Caco-2 (cell line): ENCODE measurements around the gene ADAMTSL1. TPM values are rescaled to one million over a fixed set of nuclear protein-coding genes. Genes with fewer than 3 reads are reported as not detected.

ENCODE experiments used
- BruUV-seq: library from RNA; stranded (reverse); fragments of 400-500 nt; replicated peaks from 2 replicates; lab custom pipeline; 2021; lab: Mats Ljungman, UMichigan
- CTCF ChIA-PET: fragments of 300-600 bp; sonication (Branson Sonifier 250); formaldehyde crosslinking; loops from one replicate; lab custom pipeline; 2022; ENCODE audit warnings: antibody characterized with exemption; lab: Charles Lee
- POLR2A ChIA-PET: fragments of 300-600 bp; sonication (Branson Sonifier 250); formaldehyde crosslinking; loops from one replicate; lab custom pipeline; 2022; ENCODE audit warnings: antibody characterized with exemption; lab: Charles Lee
- DNase-seq, 2 experiments: peaks; one replicate each; pipeline versions ENCODE4 v3.0.0 to v3.0.0-alpha.2; 2020 to 2022
- H3K27me3 ChIP-seq: replicated peaks from 2 replicates; pipeline ENCODE4 v1.6.0; 2011; ENCODE audit warnings: low read length; ENCODE audit not compliant: control insufficient read depth, insufficient read depth
- H3K36me3 ChIP-seq: 2 replicates; pipeline ENCODE4 v1.5.1; 2011; ENCODE audit warnings: low read length; ENCODE audit not compliant: control insufficient read depth, insufficient read depth
- H3K4me1 ChIP-seq: fragments of 250-450 bp; sonication (Bioruptor Pico); 2 replicates; pipeline ENCODE4 v1.5.1; 2020; ENCODE audit warnings: mild to moderate bottlenecking
- H3K4me3 ChIP-seq: 2 replicates; pipeline ENCODE4 v1.5.1; 2011; ENCODE audit warnings: low read depth, mild to moderate bottlenecking, control low read depth, low read length
- H3K9me3 ChIP-seq: fragments of 250-450 bp; sonication (Bioruptor Pico); 2 replicates; pipeline ENCODE4 v1.5.1; 2020; ENCODE audit warnings: mild to moderate bottlenecking, moderate library complexity
- H3K27ac Mint-ChIP-seq: one replicate; pipeline ENCODE4 v1.8.0; 2022; ENCODE audit warnings: mixed read lengths; ENCODE audit not compliant: unreplicated experiment
- H3K27me3 Mint-ChIP-seq: one replicate; pipeline ENCODE4 v1.8.0; 2022; ENCODE audit warnings: mixed read lengths; ENCODE audit not compliant: insufficient read depth, unreplicated experiment
- H3K36me3 Mint-ChIP-seq: one replicate; pipeline ENCODE4 v1.8.0; 2022; ENCODE audit warnings: mild to moderate bottlenecking, mixed read lengths; ENCODE audit not compliant: insufficient read depth, unreplicated experiment
- H3K4me1 Mint-ChIP-seq: one replicate; pipeline ENCODE4 v1.8.0; 2022; ENCODE audit warnings: low read depth, mixed read lengths; ENCODE audit not compliant: unreplicated experiment
- H3K4me3 Mint-ChIP-seq: one replicate; pipeline ENCODE4 v1.8.0; 2022; ENCODE audit warnings: mild to moderate bottlenecking, moderate library complexity, mixed read lengths; ENCODE audit not compliant: unreplicated experiment
- H3K9me3 Mint-ChIP-seq: one replicate; pipeline ENCODE4 v1.8.0; 2022; ENCODE audit warnings: mixed read lengths; ENCODE audit not compliant: unreplicated experiment
- CTCF ChIP-seq, 2 experiments: fragments of 200-600 bp in 1 of 2; IDR thresholded peaks; 1 replicate in 1 of 2; 2 replicates in 1 of 2; pipeline versions ENCODE4 v1.5.1 to v1.8.0; 2011 to 2022; ENCODE audit warnings: antibody characterized with exemption in 1 of 2, control low read depth in 1 of 2, inconsistent platforms in 1 of 2, low read depth in 1 of 2, low read length in 1 of 2, mild to moderate bottlenecking in 1 of 2, moderate library complexity in 1 of 2; ENCODE audit not compliant: insufficient read depth in 1 of 2, severe bottlenecking in 1 of 2, unreplicated experiment in 1 of 2
- intact Hi-C: fragments of 100-400 bp; cut with micrococcal nuclease; formaldehyde crosslinking; loops from one replicate; pipeline ENCODE4 v1.10.0; 2022; ENCODE audit not compliant: unreplicated experiment
- total RNA-seq: library from RNA; stranded (reverse); gene quantifications from 2 replicates; pipeline ENCODE4 v1.2.3, GENCODE V29; 2022

ADAMTSL1 gene
- total RNA-seq, 1 experiment from 2014 or later, result not detected

- peaks cover 2% of the 10 kb centered on the region for H3K27me3 Mint-ChIP-seq
- no peak overlapping the region for H3K4me3 ChIP-seq
- H3K4me1 Mint-ChIP-seq, result no peaks in the 10 kb centered on the region
- no peak overlapping the region for H3K27ac Mint-ChIP-seq
- TF ChIP-seq CTCF (IDR thresholded peaks at IDR 0.05; ENCODE audit: insufficient read depth in 1 of 2, low read depth in 1 of 2, low read length in 1 of 2, severe bottlenecking in 1 of 2, unreplicated experiment in 1 of 2), result no peak
- intact Hi-C loops, result no loop called here
- H3K27me3 ChIP-seq, result no peaks in the 10 kb centered on the region
- no peaks in the 10 kb centered on the region for H3K9me3 ChIP-seq
- H3K36me3 ChIP-seq, result no peaks in the 10 kb centered on the region
- ChIA-PET CTCF (no interaction called here), POLR2A (no interaction called here)
- H3K36me3 Mint-ChIP-seq, result no peaks in the 10 kb centered on the region
- BruUV-seq, result no TSS peak
- H3K4me3 Mint-ChIP-seq, result no peak overlapping the region
- DNase-seq, result no peak
- no peaks in the 10 kb centered on the region for H3K9me3 Mint-ChIP-seq
- H3K4me1 ChIP-seq, result no peaks in the 10 kb centered on the region
These were observed 45.3 kb upstream of the ADAMTSL1 start for GRCh38 chr9:18428661-18429060.

GRCh38 chr9:18429070-18429469, 44.9 kb upstream of the ADAMTSL1 start:
- Histone ChIP-seq H3K36me3 (no peaks in the 10 kb centered on the region), H3K9me3 (no peaks in the 10 kb centered on the region), H3K4me3 (no peak overlapping the region), H3K4me1 (no peaks in the 10 kb centered on the region), H3K27me3 (no peaks in the 10 kb centered on the region)
- ChIA-PET CTCF (no interaction called here), POLR2A (no interaction called here)
- DNase-seq, result no peak
- Mint-ChIP-seq H3K36me3 (no peaks in the 10 kb centered on the region), H3K27me3 (peaks cover 2% of the 10 kb centered on the region), H3K27ac (no peak overlapping the region), H3K4me3 (no peak overlapping the region), H3K4me1 (no peaks in the 10 kb centered on the region), H3K9me3 (no peaks in the 10 kb centered on the region)
- no TSS peak for BruUV-seq
- no peak for TF ChIP-seq CTCF (IDR thresholded peaks at IDR 0.05; ENCODE audit: insufficient read depth in 1 of 2, low read depth in 1 of 2, low read length in 1 of 2, severe bottlenecking in 1 of 2, unreplicated experiment in 1 of 2)
- intact Hi-C loops, result no loop called here

- H3K4me3 Mint-ChIP-seq, result no peak overlapping the region
- peaks cover 5% of the 10 kb centered on the region for H3K27me3 Mint-ChIP-seq
- H3K9me3 Mint-ChIP-seq, result no peaks in the 10 kb centered on the region
- no peaks in the 10 kb centered on the region for H3K36me3 Mint-ChIP-seq
- H3K4me1 ChIP-seq, result no peaks in the 10 kb centered on the region
- no peak for DNase-seq
- TF ChIP-seq CTCF (IDR thresholded peaks at IDR 0.05; ENCODE audit: insufficient read depth in 1 of 2, low read depth in 1 of 2, low read length in 1 of 2, severe bottlenecking in 1 of 2, unreplicated experiment in 1 of 2), result no peak
- H3K36me3 ChIP-seq, result no peaks in the 10 kb centered on the region
- intact Hi-C loops, result no loop called here
- ChIA-PET CTCF (no interaction called here), POLR2A (no interaction called here)
- H3K4me3 ChIP-seq, result no peak overlapping the region
- no TSS peak for BruUV-seq
- H3K27me3 ChIP-seq, result no peaks in the 10 kb centered on the region
- no peaks in the 10 kb centered on the region for H3K9me3 ChIP-seq
- H3K27ac Mint-ChIP-seq, result no peak overlapping the region
- H3K4me1 Mint-ChIP-seq, result no peaks in the 10 kb centered on the region
These were observed 40.3 kb upstream of the ADAMTSL1 start for GRCh38 chr9:18433620-18434019.
